IPS-18c (cell line): ENCODE data around the gene NOTCH2.

Source experiments
- H3K4me3 ChIP-seq: 2 replicates; pipeline ENCODE4 v1.7.0; 2013; ENCODE audit warnings: low read depth, mild to moderate bottlenecking, low read length, moderate library complexity; ENCODE audit not compliant: insufficient read depth
- H3K9me3 ChIP-seq: one replicate; pipeline ENCODE4 v1.6.1; 2013; ENCODE audit warnings: mild to moderate bottlenecking, low read length, moderate library complexity; ENCODE audit not compliant: control insufficient read depth, insufficient read depth

Gene NOTCH2

GRCh38 chr1:119960501-119960900, 109.0 kb downstream of the NOTCH2 start:
- no peak overlapping the region for H3K4me3 ChIP-seq

GRCh38 chr1:119959268-119960220, 109.9 kb downstream of the NOTCH2 start:
- Histone ChIP-seq H3K4me3 (no peak overlapping the region), H3K9me3 (no peaks in the 10 kb centered on the region)

More at GRCh38 chr1:119960501-119960900, 109.0 kb downstream of the NOTCH2 start:
- H3K9me3 ChIP-seq, result no peaks in the 10 kb centered on the region

GRCh38 chr1:119958223-119958622, 111.2 kb downstream of the NOTCH2 start:
- no peak overlapping the region for H3K4me3 ChIP-seq
- H3K9me3 ChIP-seq, result no peaks in the 10 kb centered on the region

GRCh38 chr1:119956306-119956705, 113.2 kb downstream of the NOTCH2 start:
- Histone ChIP-seq H3K4me3 (no peak overlapping the region), H3K9me3 (no peaks in the 10 kb centered on the region)

GRCh38 chr1:119954476-119955422, 114.7 kb downstream of the NOTCH2 start:
- Histone ChIP-seq H3K9me3 (no peaks in the 10 kb centered on the region), H3K4me3 (no peak overlapping the region)

- H3K4me3 ChIP-seq, result no peak overlapping the region
- no peaks in the 10 kb centered on the region for H3K9me3 ChIP-seq
Measured at GRCh38 chr1:119953266-119953998, 116.0 kb downstream of the NOTCH2 start.

- Histone ChIP-seq H3K9me3 (no peaks in the 10 kb centered on the region), H3K4me3 (no peak overlapping the region)
Measured at GRCh38 chr1:119952496-119952895, 117.0 kb downstream of the NOTCH2 start.

- Histone ChIP-seq H3K9me3 (no peaks in the 10 kb centered on the region), H3K4me3 (no peak overlapping the region)
Measured at GRCh38 chr1:119948342-119949214, 120.9 kb downstream of the NOTCH2 start.

- H3K9me3 ChIP-seq, result no peaks in the 10 kb centered on the region
- H3K4me3 ChIP-seq, result no peak overlapping the region
Measured at GRCh38 chr1:119947468-119947867, 122.0 kb downstream of the NOTCH2 start.

- Histone ChIP-seq H3K4me3 (no peak overlapping the region), H3K9me3 (no peaks in the 10 kb centered on the region)
Measured at GRCh38 chr1:119946724-119947123, 122.7 kb downstream of the NOTCH2 start.

- no peaks in the 10 kb centered on the region for H3K9me3 ChIP-seq
- no peak overlapping the region for H3K4me3 ChIP-seq
Measured at GRCh38 chr1:119943216-119943615, 126.2 kb downstream of the NOTCH2 start.

GRCh38 chr1:119941392-119941791, 128.1 kb downstream of the NOTCH2 start:
- H3K9me3 ChIP-seq, result no peaks in the 10 kb centered on the region

GRCh38 chr1:119940697-119941096, 128.8 kb downstream of the NOTCH2 start:
- no peaks in the 10 kb centered on the region for H3K9me3 ChIP-seq
- no peak overlapping the region for H3K4me3 ChIP-seq

More at GRCh38 chr1:119941392-119941791, 128.1 kb downstream of the NOTCH2 start:
- H3K4me3 ChIP-seq, result no peak overlapping the region

- Histone ChIP-seq H3K4me3 (no peak overlapping the region), H3K9me3 (no peaks in the 10 kb centered on the region)
Measured at GRCh38 chr1:119937198-119937597, 132.3 kb downstream of the NOTCH2 start.

GRCh38 chr1:119935915-119936314, 133.5 kb downstream of the NOTCH2 start:
- no peak overlapping the region for H3K4me3 ChIP-seq
- H3K9me3 ChIP-seq, result no peaks in the 10 kb centered on the region

GRCh38 chr1:119935373-119935772, 134.1 kb downstream of the NOTCH2 start:
- no peaks in the 10 kb centered on the region for H3K9me3 ChIP-seq
- H3K4me3 ChIP-seq, result no peak overlapping the region
